ENCODE results near the gene PROB1. TPM values are rescaled to one million over a fixed set of nuclear protein-coding genes. Genes with fewer than 3 reads are reported as not detected.
A peak's percentile ranks its signal among the peaks of the same experiment; 100 is the strongest.

The PROB1 gene
- polyA plus RNA-seq, 2 donors: 0.41 to 0.48 TPM

GRCh38 chr5:139403787-139404483 lies 9.0 kb upstream of the PROB1 start, which contains the start of gene SPATA24:
TSS of gene SPATA24 (minus strand) at chr5:139404089. CDS start at chr5:139404060, 29 bp downstream.
- no peaks in the 10 kb centered on the region for H3K9me3 ChIP-seq (ENCODE audit: control insufficient read depth in 2 of 2, insufficient read depth in 1 of 2, low read depth in 1 of 2, low read length in 1 of 2)
- no peaks in the 10 kb centered on the region for H3K27me3 ChIP-seq (ENCODE audit: control insufficient read depth in 1 of 2, insufficient read depth in 2 of 2, low read length in 2 of 2)
- peak within 1 kb of the TSS; percentile 54 to 59 for H3K4me3 ChIP-seq (ENCODE audit: low read depth in 1 of 2, low read length in 2 of 2)
- peak within 1 kb of the TSS; percentile 94 to 97 for H3K27ac ChIP-seq (ENCODE audit: low read depth in 2 of 2, low read length in 1 of 2)
- 0% methylated on average over 41 of the region's 41 CpGs for WGBS, 2 donors
- H3K36me3 ChIP-seq (ENCODE audit: control insufficient read depth in 2 of 2, insufficient read depth in 2 of 2, low read length in 1 of 2): no peaks in the 10 kb centered on the region
- peaks cover 0 to 6% of the 10 kb centered on the region in 2 donors for H3K4me1 ChIP-seq (ENCODE audit: control insufficient read depth in 2 of 2, insufficient read depth in 2 of 2, low read length in 1 of 2)

- H3K4me1 ChIP-seq (ENCODE audit: control insufficient read depth in 2 of 2, insufficient read depth in 2 of 2, low read length in 1 of 2): peaks cover 0 to 6% of the 10 kb centered on the region in 2 donors
- H3K27me3 ChIP-seq (ENCODE audit: control insufficient read depth in 1 of 2, insufficient read depth in 2 of 2, low read length in 2 of 2): no peaks in the 10 kb centered on the region
- no peaks in the 10 kb centered on the region for H3K9me3 ChIP-seq (ENCODE audit: control insufficient read depth in 2 of 2, insufficient read depth in 1 of 2, low read depth in 1 of 2, low read length in 1 of 2)
- no peaks in the 10 kb centered on the region for H3K36me3 ChIP-seq (ENCODE audit: control insufficient read depth in 2 of 2, insufficient read depth in 2 of 2, low read length in 1 of 2)
- 17 to 22% methylated on average over 7 of the region's 7 CpGs for WGBS, 2 donors
- peak overlapping the region; percentile 54 to 59 for H3K4me3 ChIP-seq (ENCODE audit: low read depth in 1 of 2, low read length in 2 of 2)
- peak overlapping the region; percentile 94 to 97 for H3K27ac ChIP-seq (ENCODE audit: low read depth in 2 of 2, low read length in 1 of 2)
Observed at GRCh38 chr5:139403418-139403786, 8.5 kb upstream of the PROB1 start.

GRCh38 chr5:139402561-139403158 lies 7.8 kb upstream of the PROB1 start:
- no peak overlapping the region for H3K4me3 ChIP-seq (ENCODE audit: low read depth in 1 of 2, low read length in 2 of 2)
- no peaks in the 10 kb centered on the region for H3K36me3 ChIP-seq (ENCODE audit: control insufficient read depth in 2 of 2, insufficient read depth in 2 of 2, low read length in 1 of 2)
- no peaks in the 10 kb centered on the region for H3K27me3 ChIP-seq (ENCODE audit: control insufficient read depth in 1 of 2, insufficient read depth in 2 of 2, low read length in 2 of 2)
- no peaks in the 10 kb centered on the region for H3K9me3 ChIP-seq (ENCODE audit: control insufficient read depth in 2 of 2, insufficient read depth in 1 of 2, low read depth in 1 of 2, low read length in 1 of 2)
- peak overlapping the region in 1 of 2 donors; percentile 7 for H3K27ac ChIP-seq (ENCODE audit: low read depth in 2 of 2, low read length in 1 of 2)
- H3K4me1 ChIP-seq (ENCODE audit: control insufficient read depth in 2 of 2, insufficient read depth in 2 of 2, low read length in 1 of 2): peaks cover 0 to 6% of the 10 kb centered on the region in 2 donors
- 78 to 84% methylated on average over 7 of the region's 7 CpGs for WGBS, 2 donors

GRCh38 chr5:139401546-139401945 lies 6.6 kb upstream of the PROB1 start:
- H3K27me3 ChIP-seq (ENCODE audit: control insufficient read depth in 1 of 2, insufficient read depth in 2 of 2, low read length in 2 of 2): no peaks in the 10 kb centered on the region
- H3K4me3 ChIP-seq (ENCODE audit: low read depth in 1 of 2, low read length in 2 of 2): no peak overlapping the region
- WGBS, 2 donors: 92 to 94% methylated on average over 10 of the region's 10 CpGs
- H3K27ac ChIP-seq (ENCODE audit: low read depth in 2 of 2, low read length in 1 of 2): no peak overlapping the region
- H3K9me3 ChIP-seq (ENCODE audit: control insufficient read depth in 2 of 2, insufficient read depth in 1 of 2, low read depth in 1 of 2, low read length in 1 of 2): no peaks in the 10 kb centered on the region
- peaks cover 0 to 2% of the 10 kb centered on the region in 2 donors for H3K4me1 ChIP-seq (ENCODE audit: control insufficient read depth in 2 of 2, insufficient read depth in 2 of 2, low read length in 1 of 2)
- H3K36me3 ChIP-seq (ENCODE audit: control insufficient read depth in 2 of 2, insufficient read depth in 2 of 2, low read length in 1 of 2): no peaks in the 10 kb centered on the region

GRCh38 chr5:139399501-139400121 lies 4.7 kb upstream of the PROB1 start:
- Histone ChIP-seq H3K4me1 (ENCODE audit: control insufficient read depth in 2 of 2, insufficient read depth in 2 of 2, low read length in 1 of 2) (peaks cover 0 to 5% of the 10 kb centered on the region in 2 donors), H3K9me3 (ENCODE audit: control insufficient read depth in 2 of 2, insufficient read depth in 1 of 2, low read depth in 1 of 2, low read length in 1 of 2) (no peaks in the 10 kb centered on the region), H3K4me3 (ENCODE audit: low read depth in 1 of 2, low read length in 2 of 2) (no peak overlapping the region), H3K27me3 (ENCODE audit: control insufficient read depth in 1 of 2, insufficient read depth in 2 of 2, low read length in 2 of 2) (no peaks in the 10 kb centered on the region), H3K27ac (ENCODE audit: low read depth in 2 of 2, low read length in 1 of 2) (no peak overlapping the region), H3K36me3 (ENCODE audit: control insufficient read depth in 2 of 2, insufficient read depth in 2 of 2, low read length in 1 of 2) (no peaks in the 10 kb centered on the region)
- WGBS, 2 donors: 75 to 76% methylated on average over 6 of the region's 6 CpGs

DNA sequence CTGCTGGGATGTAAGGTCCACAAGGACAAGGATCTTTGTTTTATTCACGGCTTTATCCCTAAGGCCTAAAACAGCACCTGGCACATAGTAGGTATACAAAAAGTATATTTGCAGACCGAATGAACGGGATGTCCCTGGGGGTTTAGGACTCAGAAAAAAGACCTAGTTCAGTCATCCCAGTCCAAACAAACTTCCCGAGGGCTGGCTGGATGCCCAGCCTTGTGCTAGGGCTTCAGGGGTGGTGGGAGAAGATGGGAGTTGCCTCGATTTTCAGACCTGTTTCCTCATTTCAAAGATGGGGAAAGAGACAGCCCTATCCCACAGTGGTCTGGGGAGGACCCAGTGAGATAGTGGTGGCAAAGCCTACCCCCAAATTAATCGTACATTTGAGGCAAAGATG lies 3.0 kb upstream of the PROB1 start:
- peaks cover 9 to 10% of the 10 kb centered on the region in 2 donors for H3K4me1 ChIP-seq (ENCODE audit: control insufficient read depth in 2 of 2, insufficient read depth in 2 of 2, low read length in 1 of 2)
- H3K9me3 ChIP-seq (ENCODE audit: control insufficient read depth in 2 of 2, insufficient read depth in 1 of 2, low read depth in 1 of 2, low read length in 1 of 2): no peaks in the 10 kb centered on the region
- no peaks in the 10 kb centered on the region for H3K27me3 ChIP-seq (ENCODE audit: control insufficient read depth in 1 of 2, insufficient read depth in 2 of 2, low read length in 2 of 2)
- no peaks in the 10 kb centered on the region for H3K36me3 ChIP-seq (ENCODE audit: control insufficient read depth in 2 of 2, insufficient read depth in 2 of 2, low read length in 1 of 2)
- no peak overlapping the region for H3K4me3 ChIP-seq (ENCODE audit: low read depth in 1 of 2, low read length in 2 of 2)
- H3K27ac ChIP-seq (ENCODE audit: low read depth in 2 of 2, low read length in 1 of 2): no peak overlapping the region
- 28 to 45% methylated on average over 6 of the region's 6 CpGs for WGBS, 2 donors

DNA sequence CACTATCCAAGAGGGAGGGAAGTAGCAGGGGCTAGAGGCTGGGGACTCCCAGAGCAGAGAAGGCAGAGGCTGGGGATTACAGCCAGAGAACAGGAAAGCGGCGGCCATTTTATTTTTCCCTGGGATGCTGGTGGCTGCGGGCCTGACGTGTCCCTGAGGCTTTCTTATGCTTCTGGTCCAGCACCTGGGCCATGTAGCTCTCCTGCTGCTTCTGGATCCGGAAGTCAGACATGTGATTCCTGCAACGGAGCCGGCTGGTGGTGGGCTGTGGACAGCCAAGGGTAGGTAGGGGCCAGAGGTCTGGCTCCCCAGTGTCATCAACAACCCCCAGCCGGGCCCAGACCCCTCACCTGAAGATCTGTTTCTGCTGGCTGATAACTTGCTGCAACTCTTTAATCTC lies 1.8 kb upstream of the PROB1 start:
- 93 to 95% methylated on average over 8 of the region's 8 CpGs for WGBS, 2 donors
- peaks cover 10 to 13% of the 10 kb centered on the region in 2 donors for H3K4me1 ChIP-seq (ENCODE audit: control insufficient read depth in 2 of 2, insufficient read depth in 2 of 2, low read length in 1 of 2)
- H3K27ac ChIP-seq (ENCODE audit: low read depth in 2 of 2, low read length in 1 of 2): no peak overlapping the region

GRCh38 chr5:139395844-139396640 lies 1.1 kb upstream of the PROB1 start:
- Histone ChIP-seq H3K4me1 (ENCODE audit: control insufficient read depth in 2 of 2, insufficient read depth in 2 of 2, low read length in 1 of 2) (peaks cover 10 to 17% of the 10 kb centered on the region in 2 donors), H3K9me3 (ENCODE audit: control insufficient read depth in 2 of 2, insufficient read depth in 1 of 2, low read depth in 1 of 2, low read length in 1 of 2) (no peaks in the 10 kb centered on the region), H3K27ac (ENCODE audit: low read depth in 2 of 2, low read length in 1 of 2) (no peak overlapping the region), H3K4me3 (ENCODE audit: low read depth in 1 of 2, low read length in 2 of 2) (no peak overlapping the region), H3K36me3 (ENCODE audit: control insufficient read depth in 2 of 2, insufficient read depth in 2 of 2, low read length in 1 of 2) (no peaks in the 10 kb centered on the region), H3K27me3 (ENCODE audit: control insufficient read depth in 1 of 2, insufficient read depth in 2 of 2, low read length in 2 of 2) (no peaks in the 10 kb centered on the region)
- WGBS, 2 donors: 79 to 85% methylated on average over 8 of the region's 8 CpGs

More for the DNA sequence above, 1.8 kb upstream of the PROB1 start:
- H3K4me3 ChIP-seq (ENCODE audit: low read depth in 1 of 2, low read length in 2 of 2): no peak overlapping the region
- H3K27me3 ChIP-seq (ENCODE audit: control insufficient read depth in 1 of 2, insufficient read depth in 2 of 2, low read length in 2 of 2): no peaks in the 10 kb centered on the region
- H3K9me3 ChIP-seq (ENCODE audit: control insufficient read depth in 2 of 2, insufficient read depth in 1 of 2, low read depth in 1 of 2, low read length in 1 of 2): no peaks in the 10 kb centered on the region
- H3K36me3 ChIP-seq (ENCODE audit: control insufficient read depth in 2 of 2, insufficient read depth in 2 of 2, low read length in 1 of 2): no peaks in the 10 kb centered on the region

GRCh38 chr5:139394123-139394653 lies 716 bp downstream of the PROB1 start:
- Histone ChIP-seq H3K9me3 (ENCODE audit: control insufficient read depth in 2 of 2, insufficient read depth in 1 of 2, low read depth in 1 of 2, low read length in 1 of 2) (no peaks in the 10 kb centered on the region), H3K36me3 (ENCODE audit: control insufficient read depth in 2 of 2, insufficient read depth in 2 of 2, low read length in 1 of 2) (no peaks in the 10 kb centered on the region), H3K27ac (ENCODE audit: low read depth in 2 of 2, low read length in 1 of 2) (no peak overlapping the region), H3K4me3 (ENCODE audit: low read depth in 1 of 2, low read length in 2 of 2) (peak overlapping the region; percentile 42 to 56), H3K4me1 (ENCODE audit: control insufficient read depth in 2 of 2, insufficient read depth in 2 of 2, low read length in 1 of 2) (peaks cover 10 to 24% of the 10 kb centered on the region in 2 donors), H3K27me3 (ENCODE audit: control insufficient read depth in 1 of 2, insufficient read depth in 2 of 2, low read length in 2 of 2) (no peaks in the 10 kb centered on the region)
- 8% methylated on average over 57 to 62 of the region's 62 CpGs for WGBS, 2 donors
